ENCODE results near the gene NAXD. TPM values are rescaled to one million over a fixed set of nuclear protein-coding genes. Genes with fewer than 3 reads are reported as not detected.
A peak's percentile ranks its signal among the peaks of the same experiment; 100 is the strongest.

NAXD gene
- total and polyA plus RNA-seq, 10 of the 15 experiments (the other 5 are each of a cell fraction or from before 2014, with no cell fraction given), result 1.5 to 36.2 (median 23.8) TPM

- TF ChIP-seq SMAD1 (IDR thresholded peaks at IDR 0.05; ENCODE audit: low read depth, partially characterized antibody) (no peak), FOXK2 (IDR thresholded peaks at IDR 0.05) (no peak), SREBF1 (IDR thresholded peaks at IDR 0.05; ENCODE audit: low read length) (no peak), CBX3 (IDR thresholded peaks at IDR 0.05; ENCODE audit: borderline replicate concordance, low read depth) (no peak), STAT3 (IDR thresholded peaks at IDR 0.05; ENCODE audit: low read depth, low read length) (no peak), SIX5 (IDR thresholded peaks at IDR 0.05; ENCODE audit: low read depth, low read length, severe bottlenecking) (no peak), PAX5 (IDR thresholded peaks at IDR 0.05; ENCODE audit: borderline replicate concordance, low read depth, low read length) (peak; percentile 88), STAT1 (conservative IDR thresholded peaks at IDR 0.05) (no peak), EED (IDR thresholded peaks at IDR 0.05; ENCODE audit: low read depth) (peak; percentile 92), SIN3A (IDR thresholded peaks at IDR 0.05; ENCODE audit: low read depth, low read length) (no peak), BACH1 (IDR thresholded peaks at IDR 0.05; ENCODE audit: borderline replicate concordance) (peak; percentile 57; the same call in 1 of the 2 replicates), EZH2 (IDR thresholded peaks at IDR 0.05; ENCODE audit: borderline replicate concordance, control insufficient read depth, low read depth, low read length) (no peak), NBN (IDR thresholded peaks at IDR 0.05) (peak; percentile 74), TCF12 (IDR thresholded peaks at IDR 0.05; ENCODE audit: low read depth, low read length) (peak; percentile 63; the same call in 1 of the 2 replicates), NFYA (IDR thresholded peaks at IDR 0.05; ENCODE audit: borderline replicate concordance, low read depth, low read length) (no peak), ZBED1 (IDR thresholded peaks at IDR 0.05; ENCODE audit: borderline replicate concordance) (peak; percentile 61; the same call in 1 of the 2 replicates), POLR2AphosphoS2 (IDR thresholded peaks at IDR 0.05; ENCODE audit: low read depth, low read length) (no peak), LARP7 (IDR thresholded peaks at IDR 0.05) (no peak), YBX1 (IDR thresholded peaks at IDR 0.05) (no peak), SUPT20H (IDR thresholded peaks at IDR 0.05; ENCODE audit: borderline replicate concordance, control insufficient read depth, low read depth, low read length) (no peak), NRF1 (conservative IDR thresholded peaks at IDR 0.05; ENCODE audit: low read depth, low read length) (no peak), FOXM1 (IDR thresholded peaks at IDR 0.05; ENCODE audit: low read depth, low read length) (peak; percentile 81; the same call in 1 of the 2 replicates)
- TF ChIP-seq, protein P1, sequence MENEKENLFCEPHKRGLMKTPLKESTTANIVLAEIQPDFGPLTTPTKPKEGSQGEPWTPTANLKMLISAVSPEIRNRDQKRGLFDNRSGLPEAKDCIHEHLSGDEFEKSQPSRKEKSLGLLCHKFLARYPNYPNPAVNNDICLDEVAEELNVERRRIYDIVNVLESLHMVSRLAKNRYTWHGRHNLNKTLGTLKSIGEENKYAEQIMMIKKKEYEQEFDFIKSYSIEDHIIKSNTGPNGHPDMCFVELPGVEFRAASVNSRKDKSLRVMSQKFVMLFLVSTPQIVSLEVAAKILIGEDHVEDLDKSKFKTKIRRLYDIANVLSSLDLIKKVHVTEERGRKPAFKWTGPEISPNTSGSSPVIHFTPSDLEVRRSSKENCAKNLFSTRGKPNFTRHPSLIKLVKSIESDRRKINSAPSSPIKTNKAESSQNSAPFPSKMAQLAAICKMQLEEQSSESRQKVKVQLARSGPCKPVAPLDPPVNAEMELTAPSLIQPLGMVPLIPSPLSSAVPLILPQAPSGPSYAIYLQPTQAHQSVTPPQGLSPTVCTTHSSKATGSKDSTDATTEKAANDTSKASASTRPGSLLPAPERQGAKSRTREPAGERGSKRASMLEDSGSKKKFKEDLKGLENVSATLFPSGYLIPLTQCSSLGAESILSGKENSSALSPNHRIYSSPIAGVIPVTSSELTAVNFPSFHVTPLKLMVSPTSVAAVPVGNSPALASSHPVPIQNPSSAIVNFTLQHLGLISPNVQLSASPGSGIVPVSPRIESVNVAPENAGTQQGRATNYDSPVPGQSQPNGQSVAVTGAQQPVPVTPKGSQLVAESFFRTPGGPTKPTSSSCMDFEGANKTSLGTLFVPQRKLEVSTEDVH (IDR thresholded peaks at IDR 0.05; ENCODE audit: low read depth, partially characterized antibody), result no peak
- TF ChIP-seq, protein P2, sequence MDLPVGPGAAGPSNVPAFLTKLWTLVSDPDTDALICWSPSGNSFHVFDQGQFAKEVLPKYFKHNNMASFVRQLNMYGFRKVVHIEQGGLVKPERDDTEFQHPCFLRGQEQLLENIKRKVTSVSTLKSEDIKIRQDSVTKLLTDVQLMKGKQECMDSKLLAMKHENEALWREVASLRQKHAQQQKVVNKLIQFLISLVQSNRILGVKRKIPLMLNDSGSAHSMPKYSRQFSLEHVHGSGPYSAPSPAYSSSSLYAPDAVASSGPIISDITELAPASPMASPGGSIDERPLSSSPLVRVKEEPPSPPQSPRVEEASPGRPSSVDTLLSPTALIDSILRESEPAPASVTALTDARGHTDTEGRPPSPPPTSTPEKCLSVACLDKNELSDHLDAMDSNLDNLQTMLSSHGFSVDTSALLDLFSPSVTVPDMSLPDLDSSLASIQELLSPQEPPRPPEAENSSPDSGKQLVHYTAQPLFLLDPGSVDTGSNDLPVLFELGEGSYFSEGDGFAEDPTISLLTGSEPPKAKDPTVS (IDR thresholded peaks at IDR 0.05; ENCODE audit: low read depth, low read length), result no peak
- TF ChIP-seq, protein P3, sequence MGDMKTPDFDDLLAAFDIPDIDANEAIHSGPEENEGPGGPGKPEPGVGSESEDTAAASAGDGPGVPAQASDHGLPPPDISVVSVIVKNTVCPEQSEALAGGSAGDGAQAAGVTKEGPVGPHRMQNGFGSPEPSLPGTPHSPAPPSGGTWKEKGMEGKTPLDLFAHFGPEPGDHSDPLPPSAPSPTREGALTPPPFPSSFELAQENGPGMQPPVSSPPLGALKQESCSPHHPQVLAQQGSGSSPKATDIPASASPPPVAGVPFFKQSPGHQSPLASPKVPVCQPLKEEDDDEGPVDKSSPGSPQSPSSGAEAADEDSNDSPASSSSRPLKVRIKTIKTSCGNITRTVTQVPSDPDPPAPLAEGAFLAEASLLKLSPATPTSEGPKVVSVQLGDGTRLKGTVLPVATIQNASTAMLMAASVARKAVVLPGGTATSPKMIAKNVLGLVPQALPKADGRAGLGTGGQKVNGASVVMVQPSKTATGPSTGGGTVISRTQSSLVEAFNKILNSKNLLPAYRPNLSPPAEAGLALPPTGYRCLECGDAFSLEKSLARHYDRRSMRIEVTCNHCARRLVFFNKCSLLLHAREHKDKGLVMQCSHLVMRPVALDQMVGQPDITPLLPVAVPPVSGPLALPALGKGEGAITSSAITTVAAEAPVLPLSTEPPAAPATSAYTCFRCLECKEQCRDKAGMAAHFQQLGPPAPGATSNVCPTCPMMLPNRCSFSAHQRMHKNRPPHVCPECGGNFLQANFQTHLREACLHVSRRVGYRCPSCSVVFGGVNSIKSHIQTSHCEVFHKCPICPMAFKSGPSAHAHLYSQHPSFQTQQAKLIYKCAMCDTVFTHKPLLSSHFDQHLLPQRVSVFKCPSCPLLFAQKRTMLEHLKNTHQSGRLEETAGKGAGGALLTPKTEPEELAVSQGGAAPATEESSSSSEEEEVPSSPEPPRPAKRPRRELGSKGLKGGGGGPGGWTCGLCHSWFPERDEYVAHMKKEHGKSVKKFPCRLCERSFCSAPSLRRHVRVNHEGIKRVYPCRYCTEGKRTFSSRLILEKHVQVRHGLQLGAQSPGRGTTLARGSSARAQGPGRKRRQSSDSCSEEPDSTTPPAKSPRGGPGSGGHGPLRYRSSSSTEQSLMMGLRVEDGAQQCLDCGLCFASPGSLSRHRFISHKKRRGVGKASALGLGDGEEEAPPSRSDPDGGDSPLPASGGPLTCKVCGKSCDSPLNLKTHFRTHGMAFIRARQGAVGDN (IDR thresholded peaks at IDR 0.05), result no peak
Observed at GRCh38 chr13:110610955-110611595, 4.3 kb upstream of the NAXD start (continued).
